B cell (primary cell): ENCODE measurements around the gene NCOA7. TPM values are rescaled to one million over a fixed set of nuclear protein-coding genes. Genes with fewer than 3 reads are reported as not detected.
A peak's percentile ranks its signal among the peaks of the same experiment; 100 is the strongest.

Experiments
- ATAC-seq: fragments of 200-7000 bp; cut with Tn5 transposase; one replicate; pipeline ENCODE4 v1.10.0; 2021; ENCODE audit warnings: low read depth, mild to moderate bottlenecking, moderate number of reproducible peaks, moderate library complexity
- CTCF ChIA-PET: fragments of 350-600 bp; sonication (Branson Sonifier 250); formaldehyde crosslinking; loops from one replicate; lab custom pipeline; 2021; ENCODE audit warnings: antibody characterized with exemption, inconsistent platforms; lab: Charles Lee
- POLR2A ChIA-PET: fragments of 350-600 bp; sonication (Branson Sonifier 250); formaldehyde crosslinking; loops from one replicate; lab custom pipeline; 2021; ENCODE audit warnings: antibody characterized with exemption; lab: Charles Lee
- DNase-seq: peaks from one replicate; pipeline ENCODE4 v3.0.0; 2013
- H2AFZ ChIP-seq: 2 replicates; pipeline ENCODE4 v1.6.1; 2012; ENCODE audit warnings: mild to moderate bottlenecking, low read depth, low read length; ENCODE audit not compliant: insufficient read depth, poor library complexity, severe bottlenecking
- H3K27ac ChIP-seq, 2 donors: 1 replicate in 1 of 2; 2 replicates in 1 of 2; pipeline ENCODE4 v1.5.1; 2012 to 2013; ENCODE audit warnings: low read length in 2 of 2, mild to moderate bottlenecking in 2 of 2, moderate library complexity in 1 of 2
- H3K27me3 ChIP-seq, 4 experiments: fragments of 200-600 bp in 1 of 4; sonication (generic) in 1 of 4; replicated peaks in 1 of 4; 1 replicate in 2 of 4; 2 replicates in 2 of 4; pipeline versions ENCODE4 v1.6.1 to v1.7.0; 2013 to 2016; ENCODE audit warnings: low read length in 3 of 4, mild to moderate bottlenecking in 2 of 4, mixed read lengths in 1 of 4, moderate library complexity in 1 of 4; ENCODE audit not compliant: insufficient read depth in 4 of 4, control insufficient read depth in 3 of 4; ENCODE audit errors: control extremely low read depth in 1 of 4
- H3K36me3 ChIP-seq, 2 experiments: replicated peaks in 1 of 2; 1 replicate in 1 of 2; 2 replicates in 1 of 2; pipeline versions ENCODE4 v1.6.1 to v1.7.1; 2013; ENCODE audit warnings: low read length in 1 of 2; ENCODE audit not compliant: insufficient read depth in 2 of 2, control insufficient read depth in 1 of 2; ENCODE audit errors: control extremely low read depth in 1 of 2, extremely low read depth in 1 of 2
- H3K4me1 ChIP-seq, 2 donors: fragments of 200-600 bp in 1 of 2; sonication (generic) in 1 of 2; 1 replicate in 1 of 2; 2 replicates in 1 of 2; pipeline versions ENCODE4 v1.5.1 to v1.6.1; 2013 to 2017; ENCODE audit warnings: low read length in 2 of 2; ENCODE audit not compliant: control insufficient read depth in 2 of 2, insufficient read depth in 2 of 2
- H3K4me2 ChIP-seq: replicated peaks from 2 replicates; pipeline ENCODE3; 2012; ENCODE audit warnings: mild to moderate bottlenecking, low read depth, low read length; ENCODE audit not compliant: poor library complexity, severe bottlenecking
- H3K4me3 ChIP-seq, 5 experiments: fragments of 200-600 bp in 1 of 5; sonication (generic) in 1 of 5; 1 replicate in 3 of 5; 2 replicates in 2 of 5; pipeline versions ENCODE4 v1.5.1 to v1.7.0; 2011 to 2016; ENCODE audit warnings: low read length in 4 of 5, mild to moderate bottlenecking in 4 of 5, low read depth in 2 of 5, control low read depth in 1 of 5, moderate library complexity in 1 of 5; ENCODE audit not compliant: insufficient read depth in 1 of 5; ENCODE audit errors: control extremely low read depth in 1 of 5, extremely low read depth in 1 of 5
- H3K79me2 ChIP-seq: fragments of 200-600 bp; sonication (generic); one replicate; pipeline ENCODE4 v1.6.0; 2016; ENCODE audit warnings: low read length; ENCODE audit not compliant: control insufficient read depth, insufficient read depth
- H3K9ac ChIP-seq: fragments of 200-600 bp; sonication (generic); 2 replicates; pipeline ENCODE4 v1.6.1; 2017; ENCODE audit warnings: mild to moderate bottlenecking, low read length, moderate library complexity
- H3K9me3 ChIP-seq, 3 donors: one replicate each; pipeline versions ENCODE4 v1.6.1 to v1.7.1; 2013; ENCODE audit warnings: low read length in 2 of 3; ENCODE audit not compliant: control insufficient read depth in 2 of 3, insufficient read depth in 1 of 3; ENCODE audit errors: control extremely low read depth in 1 of 3
- H4K20me1 ChIP-seq: 2 replicates; pipeline ENCODE4 v1.6.0; 2012; ENCODE audit warnings: mild to moderate bottlenecking, low read length; ENCODE audit not compliant: insufficient read depth, control insufficient read depth, poor library complexity, severe bottlenecking
- H3K27ac Mint-ChIP-seq: one replicate; pipeline ENCODE4 v1.8.0; 2021; ENCODE audit warnings: mixed read lengths
- H3K27me3 Mint-ChIP-seq: one replicate; pipeline ENCODE4 v1.8.0; 2021; ENCODE audit warnings: mixed read lengths
- H3K4me1 Mint-ChIP-seq: one replicate; pipeline ENCODE4 v1.8.0; 2021; ENCODE audit warnings: mixed read lengths
- H3K4me3 Mint-ChIP-seq: one replicate; pipeline ENCODE4 v1.8.0; 2021; ENCODE audit warnings: mixed read lengths
- H3K9me3 Mint-ChIP-seq: one replicate; pipeline ENCODE4 v1.8.0; 2022; ENCODE audit warnings: mixed read lengths; ENCODE audit not compliant: insufficient read depth
- EZH2 ChIP-seq: IDR thresholded peaks from 2 replicates; pipeline ENCODE4 v1.6.1; 2012; ENCODE audit warnings: borderline replicate concordance, low read depth, mild to moderate bottlenecking, moderate library complexity, low read length; ENCODE audit not compliant: insufficient read depth, poor library complexity, severe bottlenecking
- WGBS: methylation state at CpG from one replicate; pipeline ENCODE4 v1.1.5; 2013; ENCODE audit warnings: missing lambda C conversion rate; ENCODE audit not compliant: insufficient coverage; 5-methylcytosine and 5-hydroxymethylcytosine counted together
- intact Hi-C: fragments of 100-400 bp; cut with micrococcal nuclease; formaldehyde crosslinking; loops from one replicate; pipeline ENCODE4 v1.10.0; 2022
- polyA plus RNA-seq: library from polyadenylated mRNA; depleted of rRNA; stranded (reverse); fragments of >200 nt; gene quantifications from 2 replicates; pipeline ENCODE4 v1.2.3, GENCODE V29; 2012
- total RNA-seq, 2 donors: library from RNA; stranded (reverse); fragments of 120-200 nt in 1 of 2; gene quantifications; 1 replicate in 1 of 2; 2 replicates in 1 of 2; pipeline versions ENCODE4 v1.2.3 to v1.2.4, GENCODE V29; 2013 to 2022
- TF ChIP-seq, protein P1 (sequence below): fragments of 200-600 bp; IDR thresholded peaks from one replicate; pipeline ENCODE4 v1.8.0; 2022; ENCODE audit warnings: antibody characterized with exemption, mild to moderate bottlenecking

The NCOA7 gene
- total and polyA plus RNA-seq, 2 donors (not counting 1 experiment from before 2014, with no cell fraction given) = 10.9 to 27.4 TPM

DNA sequence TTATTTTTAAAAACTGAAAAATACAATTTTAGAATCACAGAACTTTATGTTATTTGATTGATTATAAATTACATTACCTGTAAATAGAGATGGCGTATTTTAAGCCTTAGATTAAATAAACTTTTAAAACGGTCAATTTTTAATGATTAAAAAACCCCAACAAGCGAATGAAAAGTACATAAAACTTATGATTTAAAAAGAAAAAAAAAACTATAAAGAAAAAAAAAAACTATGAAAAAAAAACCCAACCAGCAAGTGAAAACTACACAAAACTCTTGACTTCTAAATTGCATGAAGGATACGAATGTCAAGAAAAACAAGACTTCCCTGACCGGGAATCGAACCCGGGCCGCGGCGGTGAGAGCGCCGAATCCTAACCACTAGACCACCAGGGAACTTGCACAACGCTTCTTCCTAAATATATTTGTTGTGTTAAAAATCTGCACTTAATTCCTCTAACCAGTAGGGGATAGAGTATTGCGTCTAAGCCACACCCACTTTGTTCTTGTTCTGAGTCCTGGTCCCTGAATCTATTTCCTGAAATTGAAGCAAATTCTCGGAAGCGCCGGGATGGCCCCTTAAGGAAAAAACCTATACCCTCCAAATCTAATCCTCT lies 10.7 kb upstream of the NCOA7 start:
- peak; percentile 83 for ATAC-seq
- H3K4me2 ChIP-seq = peak overlapping the region; percentile 74
- no peaks in the 10 kb centered on the region for H3K36me3 ChIP-seq
- H3K9me3 ChIP-seq = no peaks in the 10 kb centered on the region
- H3K27me3 Mint-ChIP-seq = peaks cover 5% of the 10 kb centered on the region
- ChIA-PET POLR2A (interaction anchor here (0.6 to 3.5 kb wide), 2 partner anchors 10 to 177 kb away, joined by 3 to 59 read pairs; partner anchors contain the start of gene NCOA7), CTCF (interaction anchor here (0.8 to 5.4 kb wide), 12 partner anchors 11 to 1486 kb away, joined by 3 to 89 read pairs (median 10); partner anchors contain the start of genes HINT3, NCOA7, RNF146 and TRMT11)
- WGBS = 0% methylated on average over 6 of the region's 17 CpGs
- H4K20me1 ChIP-seq = no peaks in the 10 kb centered on the region
- H3K9me3 Mint-ChIP-seq = no peaks in the 10 kb centered on the region
- peak overlapping the region; percentile 67 to 100 (median 84) for H3K4me3 ChIP-seq
- no peak overlapping the region for H3K4me3 Mint-ChIP-seq
- peaks cover 5 to 6% of the 10 kb centered on the region in 2 donors for H3K4me1 ChIP-seq
- TF ChIP-seq, protein P1, sequence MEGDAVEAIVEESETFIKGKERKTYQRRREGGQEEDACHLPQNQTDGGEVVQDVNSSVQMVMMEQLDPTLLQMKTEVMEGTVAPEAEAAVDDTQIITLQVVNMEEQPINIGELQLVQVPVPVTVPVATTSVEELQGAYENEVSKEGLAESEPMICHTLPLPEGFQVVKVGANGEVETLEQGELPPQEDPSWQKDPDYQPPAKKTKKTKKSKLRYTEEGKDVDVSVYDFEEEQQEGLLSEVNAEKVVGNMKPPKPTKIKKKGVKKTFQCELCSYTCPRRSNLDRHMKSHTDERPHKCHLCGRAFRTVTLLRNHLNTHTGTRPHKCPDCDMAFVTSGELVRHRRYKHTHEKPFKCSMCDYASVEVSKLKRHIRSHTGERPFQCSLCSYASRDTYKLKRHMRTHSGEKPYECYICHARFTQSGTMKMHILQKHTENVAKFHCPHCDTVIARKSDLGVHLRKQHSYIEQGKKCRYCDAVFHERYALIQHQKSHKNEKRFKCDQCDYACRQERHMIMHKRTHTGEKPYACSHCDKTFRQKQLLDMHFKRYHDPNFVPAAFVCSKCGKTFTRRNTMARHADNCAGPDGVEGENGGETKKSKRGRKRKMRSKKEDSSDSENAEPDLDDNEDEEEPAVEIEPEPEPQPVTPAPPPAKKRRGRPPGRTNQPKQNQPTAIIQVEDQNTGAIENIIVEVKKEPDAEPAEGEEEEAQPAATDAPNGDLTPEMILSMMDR = peak; percentile 37
- no peak for TF ChIP-seq EZH2
- no peaks in the 10 kb centered on the region for H3K27me3 ChIP-seq
- H3K4me1 Mint-ChIP-seq = peaks cover 11% of the 10 kb centered on the region
- intact Hi-C loops = loop anchor here (1.0 to 2.0 kb wide), 4 partner anchors 11 to 176 kb away; partner anchors contain the start of genes HEY2 and HINT3
- peak; percentile 95 for DNase-seq
- peak overlapping the region; percentile 81 to 95 for H3K27ac ChIP-seq
- H3K79me2 ChIP-seq = peaks cover 8% of the 10 kb centered on the region
- peak overlapping the region; percentile 77 for H3K9ac ChIP-seq
- H2AFZ ChIP-seq = peak overlapping the region; percentile 84
- H3K27ac Mint-ChIP-seq = no peak overlapping the region
